Astrocyte of the cerebellum (primary cell): ENCODE measurements around the gene NDOR1.

Experiments used
- DNase-seq: peaks from one replicate; pipeline ENCODE4 v3.0.0-alpha.2; 2011; ENCODE audit warnings: low read depth
- H3K4me3 ChIP-seq: 2 replicates; pipeline ENCODE4 v1.5.1; 2011; ENCODE audit warnings: mild to moderate bottlenecking, low read depth, low read length, moderate library complexity
- CTCF ChIP-seq: IDR thresholded peaks from 2 replicates; pipeline ENCODE4 v1.5.1; 2012; ENCODE audit warnings: low read length, low read depth, moderate library complexity, mild to moderate bottlenecking; ENCODE audit errors: missing control alignments
- in situ Hi-C: cut with HindIII; loops from 2 replicates; pipeline ENCODE4 v1.10.0; 2017; ENCODE audit warnings: low sequenced_read_pairs

Gene NDOR1

GRCh38 chr9:137168573-137168903, 37.0 kb upstream of the NDOR1 start:
- no peak for TF ChIP-seq CTCF
- DNase-seq: no peak
- no peak overlapping the region for H3K4me3 ChIP-seq
- in situ Hi-C loops: no loop called here

DNA sequence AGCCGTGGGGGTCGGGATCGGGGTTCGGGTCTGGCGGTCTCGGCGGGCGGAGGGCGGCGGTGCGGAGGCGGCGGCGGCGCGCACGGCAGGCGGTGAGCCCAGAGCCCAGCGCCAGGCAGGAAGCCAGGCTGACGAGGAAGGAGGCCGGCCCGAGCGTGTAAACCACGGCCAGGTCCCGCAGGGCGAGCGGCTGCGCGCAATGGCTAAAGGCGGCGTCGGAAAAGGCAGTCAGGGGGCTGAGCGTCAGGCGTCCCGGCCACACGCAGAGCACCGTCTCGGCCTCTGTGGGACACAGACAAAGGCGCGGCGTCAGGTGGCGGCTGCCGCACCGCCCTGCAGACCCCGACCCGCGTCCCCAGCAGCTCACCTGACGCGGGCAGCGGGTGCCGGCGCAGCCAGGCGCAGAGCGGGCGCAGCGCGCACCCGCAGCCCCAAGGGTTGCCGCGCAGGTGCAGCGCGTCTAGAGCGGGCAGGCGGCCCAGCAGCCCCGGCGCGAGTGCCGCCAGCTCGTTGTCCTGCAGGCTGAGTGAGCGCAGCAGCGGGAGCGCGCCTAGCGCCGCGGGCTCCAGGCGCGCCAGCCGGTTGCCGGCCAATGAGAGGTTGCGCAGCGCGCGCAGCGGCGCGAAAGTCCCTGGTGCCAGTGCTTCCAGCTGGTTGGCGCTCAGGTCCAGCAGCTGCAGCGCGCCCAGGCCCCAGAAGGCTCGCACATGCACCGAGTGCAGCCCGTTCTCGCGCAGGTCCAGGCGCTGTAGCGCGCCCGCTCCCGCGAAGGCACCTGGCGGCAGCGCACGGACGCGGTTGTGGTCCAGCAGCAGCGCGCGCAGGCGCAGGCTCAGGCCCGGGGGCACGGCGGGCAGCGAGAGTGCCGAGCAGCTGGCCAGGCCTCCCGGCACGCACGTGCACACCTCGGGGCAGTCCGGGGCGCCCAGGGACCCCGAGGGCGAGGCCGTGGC, 36.3 kb upstream of the NDOR1 start:
- no peak for TF ChIP-seq CTCF
- no peak for DNase-seq
- H3K4me3 ChIP-seq: no peak overlapping the region
- in situ Hi-C loops: no loop called here

- in situ Hi-C loops: no loop called here
- no peak for DNase-seq
- no peak within 1 kb of the TSS for H3K4me3 ChIP-seq
- no peak for TF ChIP-seq CTCF
These were observed 35.6 kb upstream of the NDOR1 start, which contains the start of gene LRRC26 for GRCh38 chr9:137169896-137170358. Gene LRRC26 (minus strand): TSS chr9:137170051. CDS start chr9:137169943, 108 bp downstream.

DNA sequence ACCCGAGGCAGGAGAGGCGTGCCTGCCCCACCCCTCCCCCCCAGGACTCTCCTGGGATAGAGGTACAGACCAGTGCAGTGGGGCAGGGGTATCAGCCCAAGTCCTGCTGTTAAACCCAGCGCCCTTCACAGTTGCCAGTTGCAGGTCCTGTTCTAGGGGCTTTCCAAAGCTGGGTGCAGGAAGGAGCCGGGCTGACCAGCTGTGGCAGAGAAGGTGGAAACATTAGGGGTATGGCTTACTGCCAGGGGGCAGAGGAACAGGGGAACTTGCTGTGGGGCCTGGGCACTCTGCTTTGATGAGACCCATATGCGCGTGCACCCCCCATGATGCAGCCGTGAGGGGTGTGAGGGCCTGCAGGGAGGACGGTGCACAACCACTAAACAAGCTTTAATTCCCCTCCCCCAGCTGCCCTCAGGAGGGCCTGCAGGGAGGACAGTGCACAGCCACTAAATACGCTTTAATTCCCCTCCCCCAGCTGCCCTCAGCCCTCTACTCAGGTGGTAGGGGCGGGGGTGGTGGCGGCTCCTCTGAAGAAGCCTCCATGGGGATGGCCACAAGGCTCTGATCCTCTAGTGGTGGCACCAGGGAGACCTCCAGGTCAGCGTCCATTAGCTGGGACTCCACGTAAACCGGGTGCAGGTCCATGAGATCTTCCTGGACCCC, 34.9 kb upstream of the NDOR1 start:
- H3K4me3 ChIP-seq: no peak overlapping the region
- in situ Hi-C loops: no loop called here
- DNase-seq: no peak
- TF ChIP-seq CTCF: no peak

GRCh38 chr9:137171149-137171900, 34.2 kb upstream of the NDOR1 start:
- H3K4me3 ChIP-seq: no peak overlapping the region
- in situ Hi-C loops: no loop called here
- DNase-seq: no peak
- no peak for TF ChIP-seq CTCF
